NCI-H1092 (cell line): ENCODE data around the gene SLC39A2.
"Not testable (repeated sequence)": the region's sequence is repeated elsewhere in the genome, so short reads cannot be mapped to it uniquely, and the experiment has no call there.

ENCODE experiments used
- DNase-seq: peaks from one replicate; lab custom pipeline; 2025; lab: John Stamatoyannopoulos, UW

Gene SLC39A2

DNA sequence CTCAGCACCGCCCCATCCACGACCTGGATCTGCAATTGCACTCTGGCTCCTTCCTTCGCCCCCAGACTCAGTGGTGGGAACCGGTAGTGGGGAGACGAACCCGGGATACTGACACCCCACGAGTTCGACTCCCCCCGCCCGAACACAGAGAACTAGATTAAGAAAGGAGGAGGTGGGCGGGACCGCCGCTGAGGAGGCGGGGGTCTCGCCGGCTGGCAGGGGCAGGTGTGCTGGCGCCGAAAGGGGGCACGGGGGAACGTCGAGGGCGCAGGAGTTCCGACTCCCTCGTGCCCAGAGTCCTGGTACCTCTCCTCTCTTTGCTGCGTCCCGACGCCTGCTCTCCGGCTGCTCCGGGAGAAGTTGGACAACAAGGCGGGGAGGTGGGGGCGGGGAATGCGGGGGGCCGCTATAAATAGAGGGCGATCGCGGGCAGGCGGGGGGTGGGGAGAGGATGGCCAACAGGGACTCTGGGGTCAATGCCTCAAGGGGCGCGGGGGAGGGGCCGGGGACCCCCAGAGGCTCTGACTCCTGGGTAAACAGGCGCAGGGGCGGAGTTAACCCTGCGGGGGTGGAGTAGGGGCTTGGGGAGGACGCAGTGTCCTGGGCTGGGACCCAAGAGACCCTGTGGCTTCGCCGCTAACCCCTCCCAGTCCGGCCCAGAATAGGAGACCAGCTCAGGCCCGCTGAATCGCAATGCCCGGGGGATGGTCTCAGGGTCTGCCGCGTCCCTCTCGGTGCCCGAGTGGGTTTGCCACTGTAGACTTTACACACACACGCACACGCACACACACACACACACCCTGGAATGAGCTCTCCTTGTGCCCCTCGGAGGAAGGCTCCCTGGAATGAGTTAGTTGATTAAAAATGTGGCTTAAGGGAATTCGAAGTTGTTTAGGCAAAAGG lies 26.5 kb downstream of the SLC39A2 start:
- no peak for DNase-seq

DNA sequence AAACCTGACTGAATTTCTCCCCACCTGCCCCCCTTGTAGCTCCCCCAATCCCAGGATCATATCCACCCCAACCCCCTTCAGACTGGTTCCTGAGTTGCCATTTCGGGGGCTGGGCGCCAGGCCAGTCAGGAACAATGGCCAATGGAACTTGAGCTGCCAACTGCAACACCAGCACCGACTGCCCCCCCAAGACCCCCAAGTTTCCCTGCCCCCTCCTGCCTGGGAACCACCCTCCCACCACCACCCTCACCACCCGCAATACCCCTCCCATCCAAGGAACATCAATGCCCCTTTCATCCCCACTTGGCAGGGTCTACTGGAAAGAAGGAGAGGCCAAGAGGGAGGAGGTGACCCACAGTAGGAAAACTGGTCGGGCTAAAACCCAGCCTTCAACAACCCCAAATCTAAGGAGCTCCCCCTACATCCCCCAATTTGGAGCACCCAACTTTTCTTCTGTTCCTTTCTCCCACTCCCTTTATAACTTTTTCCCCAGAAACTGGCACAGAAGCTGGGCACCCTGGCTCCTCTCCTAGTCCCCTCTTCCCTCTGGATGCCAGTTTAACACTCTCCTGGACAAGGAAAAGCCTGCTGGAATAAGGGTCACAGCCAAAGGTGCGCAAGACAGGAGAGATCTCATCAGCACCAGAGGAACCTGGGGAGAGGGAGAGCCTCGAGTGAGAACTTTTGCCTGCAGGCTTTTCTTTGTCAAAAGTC lies 27.3 kb downstream of the SLC39A2 start:
- no peak for DNase-seq

DNA sequence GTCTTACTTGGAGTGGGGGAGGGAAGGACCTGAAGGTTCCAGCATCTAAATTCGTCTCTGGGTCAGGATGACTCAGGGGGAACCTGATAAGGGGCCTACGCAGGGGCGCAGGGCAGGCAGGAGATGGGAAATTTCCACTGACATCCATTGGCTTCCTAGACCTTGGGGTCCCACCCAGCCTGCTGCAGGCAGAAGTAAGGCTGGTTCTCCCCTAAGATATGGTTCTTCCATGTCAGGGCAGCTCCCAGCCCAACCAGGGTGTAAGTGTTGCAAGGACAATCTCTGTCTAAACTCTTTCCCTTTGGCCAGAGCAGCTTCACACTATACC lies 27.9 kb downstream of the SLC39A2 start:
- DNase-seq: no peak

DNA sequence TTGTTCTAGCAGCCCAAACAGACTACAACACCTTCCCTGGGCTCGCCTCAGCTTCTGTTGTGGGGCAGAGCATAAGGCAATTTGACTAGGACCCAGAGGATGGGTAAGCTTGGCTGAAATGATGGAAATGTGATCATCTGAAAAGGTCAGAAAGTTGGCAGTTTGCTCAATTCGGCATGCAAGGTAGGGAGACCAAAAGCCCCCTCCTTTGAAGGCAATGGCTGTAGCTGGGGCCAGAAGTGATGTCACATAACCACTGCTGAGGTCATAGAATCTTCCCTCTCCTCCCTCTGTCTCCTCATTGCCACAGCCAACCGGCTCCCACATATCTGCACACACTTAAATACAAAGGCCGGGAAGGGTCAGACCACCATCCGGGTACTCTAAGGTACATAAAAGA lies 30.8 kb downstream of the SLC39A2 start, which contains the start of gene TPPP2:
TSS of gene TPPP2 (plus strand) at position 301 of the 400 bp plus-strand sequence. CDS start 365 bp downstream, outside the sequence.
- no peak for DNase-seq

DNA sequence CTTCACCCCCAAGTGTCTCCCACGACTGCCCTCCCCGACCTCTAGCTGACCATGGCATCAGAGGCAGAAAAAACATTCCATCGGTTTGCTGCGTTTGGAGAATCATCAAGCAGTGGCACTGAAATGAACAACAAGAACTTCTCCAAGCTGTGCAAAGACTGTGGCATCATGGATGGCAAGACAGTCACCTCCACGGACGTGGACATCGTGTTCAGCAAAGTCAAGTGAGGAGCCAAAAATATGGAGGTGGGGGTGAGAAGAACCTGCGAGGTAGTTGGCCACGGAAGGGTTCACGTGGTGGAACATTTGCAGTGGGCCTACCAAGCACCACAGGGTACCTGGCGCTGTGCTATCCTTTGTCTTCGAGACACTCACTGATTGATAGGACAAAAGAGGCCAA lies 31.4 kb downstream of the SLC39A2 start:
- no peak for DNase-seq

DNA sequence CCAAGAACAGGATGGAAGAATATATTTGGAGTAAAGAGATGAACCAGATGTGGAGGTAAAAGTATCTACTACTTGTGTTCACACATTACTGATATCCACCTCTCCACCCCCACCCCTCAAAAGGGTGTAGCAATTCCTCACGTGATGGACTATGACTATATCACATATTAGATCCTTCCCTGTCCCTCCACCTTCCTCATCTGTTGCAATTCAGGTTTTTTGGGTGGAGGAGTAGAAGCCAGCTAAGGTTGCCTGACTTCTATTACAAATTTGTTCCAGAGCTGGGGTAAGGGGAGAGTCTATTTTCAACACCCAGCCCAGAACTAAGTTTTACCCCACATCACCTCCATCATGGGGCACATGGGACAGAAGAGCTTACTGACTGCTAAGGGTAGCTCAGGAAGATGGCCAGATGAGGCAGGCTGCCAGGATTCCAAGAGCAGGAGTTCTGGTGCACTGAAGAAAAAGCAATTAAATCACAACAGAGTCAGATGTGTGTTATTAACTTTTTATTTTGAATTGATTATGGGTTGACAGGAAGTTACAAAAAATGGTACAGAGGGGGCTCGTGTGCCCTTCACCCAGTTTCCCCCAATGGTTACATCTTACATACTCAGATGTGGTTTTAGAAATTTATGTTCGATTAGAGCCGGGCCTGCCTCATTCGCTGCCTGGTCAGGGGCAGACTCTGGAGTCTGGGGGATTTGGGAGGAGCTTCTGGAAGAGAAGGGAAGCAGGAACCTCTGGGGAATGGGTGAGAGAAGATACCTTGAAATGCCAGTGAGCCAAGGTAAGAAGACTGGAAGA lies 33.4 kb downstream of the SLC39A2 start:
- no peak for DNase-seq

DNA sequence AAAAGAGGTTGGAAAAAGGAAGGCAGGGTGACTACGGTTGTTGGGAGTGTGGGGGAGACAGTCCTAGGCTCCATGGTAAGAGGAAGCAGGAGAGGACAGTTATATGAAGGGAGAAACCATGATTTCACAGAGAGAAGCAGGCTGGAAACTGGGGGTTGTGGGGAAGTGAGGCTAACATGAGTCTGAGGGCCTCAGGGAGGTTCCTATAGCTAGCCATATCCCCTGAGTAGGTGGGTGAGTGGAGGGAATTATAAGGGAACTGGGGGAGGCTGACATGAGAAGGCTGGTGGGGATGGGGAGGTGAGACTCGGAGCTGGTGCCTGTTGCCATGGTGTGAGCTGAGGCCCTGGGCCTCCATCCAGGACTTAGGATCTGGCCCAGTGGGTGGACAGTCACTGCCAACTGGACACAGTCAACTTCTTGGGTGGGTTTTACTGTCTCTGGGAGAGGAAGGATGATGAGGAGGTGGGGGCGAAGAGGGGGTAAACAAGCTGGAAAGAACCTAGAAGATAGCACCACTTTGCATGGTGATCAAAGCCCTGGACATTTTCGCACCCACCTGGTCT lies 34.1 kb downstream of the SLC39A2 start:
- no peak for DNase-seq

DNA sequence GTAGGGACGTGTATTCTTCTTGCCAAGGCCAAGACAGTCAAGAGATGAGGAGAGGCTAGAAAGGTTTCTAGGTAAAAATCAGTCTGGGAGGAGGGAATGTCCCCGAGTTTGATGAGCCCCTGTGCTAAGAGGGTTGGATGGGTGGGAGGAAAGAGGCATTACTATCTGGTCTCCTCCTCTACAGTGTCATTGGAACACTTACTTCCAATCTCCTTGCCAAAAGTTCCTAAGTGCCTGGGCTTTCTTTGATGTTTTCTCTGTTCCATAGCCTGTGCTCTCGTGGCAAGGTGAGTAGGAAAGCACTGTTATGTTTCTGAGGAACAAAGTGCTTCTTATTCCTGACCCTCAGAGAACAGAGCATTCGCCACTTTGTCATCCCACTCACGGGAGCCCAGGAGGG lies 35.6 kb downstream of the SLC39A2 start, which contains the start of gene RNASE13:
TSS of gene RNASE13 (minus strand) at position 101 of the 400 bp plus-strand sequence. CDS start 519 bp downstream, outside the sequence.
- no peak for DNase-seq

DNA sequence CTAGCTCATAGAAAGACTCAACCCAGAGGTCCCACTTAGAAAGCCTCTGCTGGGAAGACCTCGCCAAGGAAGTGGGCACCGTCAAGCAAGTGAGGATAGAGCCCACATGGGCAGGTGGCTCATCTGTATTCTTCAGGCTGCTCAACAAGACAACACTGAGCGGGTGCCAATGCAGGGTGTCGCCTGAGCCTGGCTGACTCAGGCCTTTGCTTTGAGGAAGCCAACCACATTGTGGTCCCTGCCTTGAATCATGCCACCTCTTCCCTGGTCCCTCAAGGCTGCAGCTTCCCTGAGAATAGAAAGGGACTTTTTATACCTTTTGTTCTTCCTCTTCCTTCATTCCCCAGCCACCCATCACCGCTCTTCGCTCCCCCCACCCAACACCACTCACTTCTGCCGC lies 37.7 kb downstream of the SLC39A2 start:
- no peak for DNase-seq

DNA sequence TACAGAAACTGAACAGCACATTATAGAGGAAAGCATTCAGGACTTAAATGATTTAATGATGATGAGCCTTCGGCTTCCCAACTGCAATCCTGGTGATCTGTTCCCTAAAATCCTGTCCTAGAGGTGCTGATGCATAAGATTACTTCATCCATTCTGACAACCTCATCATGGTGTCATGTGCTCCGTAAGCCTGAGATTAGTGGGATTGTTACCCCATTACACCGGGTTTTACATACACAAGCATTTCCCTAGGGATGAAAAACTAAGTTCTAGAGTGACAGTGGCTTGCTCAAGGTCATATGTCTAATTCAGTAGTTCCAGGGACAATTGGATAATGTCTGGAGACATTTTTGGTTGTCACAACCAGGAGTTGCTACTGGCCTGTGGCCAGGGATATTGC lies 38.1 kb downstream of the SLC39A2 start:
- DNase-seq: no peak

DNA sequence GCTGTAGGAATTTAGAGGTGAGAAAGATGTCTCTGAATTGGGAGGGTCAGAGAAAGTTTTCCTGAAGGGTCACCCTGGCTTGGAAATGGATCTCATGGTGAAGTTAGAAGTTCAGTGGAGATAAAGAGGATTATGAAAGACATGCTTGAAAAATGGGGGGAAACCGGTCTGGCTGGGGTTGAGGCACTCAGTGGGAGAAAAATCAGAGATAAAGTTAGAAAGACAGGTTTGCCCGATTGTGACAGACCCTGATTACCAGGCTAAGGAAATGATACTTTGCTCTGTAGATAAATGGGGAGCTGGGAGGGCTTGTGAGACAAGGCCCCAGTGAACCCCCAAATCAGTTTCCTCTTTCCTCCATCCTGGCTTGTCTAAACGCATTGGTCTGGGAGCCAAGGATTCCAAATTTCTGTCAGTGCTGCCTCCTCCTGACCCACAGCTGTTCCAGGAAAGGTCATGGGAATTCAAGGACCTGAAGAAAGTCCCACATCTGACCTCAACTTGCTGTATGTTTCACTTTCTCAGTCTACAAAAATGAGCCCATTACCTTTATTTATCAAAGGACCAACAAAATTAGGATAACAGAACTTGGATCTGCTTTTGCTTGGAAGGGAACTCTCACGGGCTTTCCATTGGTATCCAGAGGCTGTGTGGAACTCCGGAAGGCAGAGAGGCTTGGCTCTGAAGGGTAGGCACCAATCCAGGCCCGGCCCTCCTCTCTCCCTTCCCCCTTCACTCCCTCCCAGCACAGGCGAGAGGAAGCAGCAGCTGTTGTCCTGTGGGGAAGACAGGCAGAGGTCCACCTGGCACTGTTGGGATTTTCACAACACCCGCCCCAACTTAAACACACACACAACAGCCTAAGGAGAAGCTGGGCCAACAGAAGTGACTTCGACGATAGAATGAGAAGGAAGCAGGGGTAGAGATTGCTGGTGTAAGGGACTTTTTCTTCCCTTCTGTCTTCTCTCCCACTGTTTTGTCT lies 39.6 kb downstream of the SLC39A2 start:
- peak; percentile 14 for DNase-seq

DNA sequence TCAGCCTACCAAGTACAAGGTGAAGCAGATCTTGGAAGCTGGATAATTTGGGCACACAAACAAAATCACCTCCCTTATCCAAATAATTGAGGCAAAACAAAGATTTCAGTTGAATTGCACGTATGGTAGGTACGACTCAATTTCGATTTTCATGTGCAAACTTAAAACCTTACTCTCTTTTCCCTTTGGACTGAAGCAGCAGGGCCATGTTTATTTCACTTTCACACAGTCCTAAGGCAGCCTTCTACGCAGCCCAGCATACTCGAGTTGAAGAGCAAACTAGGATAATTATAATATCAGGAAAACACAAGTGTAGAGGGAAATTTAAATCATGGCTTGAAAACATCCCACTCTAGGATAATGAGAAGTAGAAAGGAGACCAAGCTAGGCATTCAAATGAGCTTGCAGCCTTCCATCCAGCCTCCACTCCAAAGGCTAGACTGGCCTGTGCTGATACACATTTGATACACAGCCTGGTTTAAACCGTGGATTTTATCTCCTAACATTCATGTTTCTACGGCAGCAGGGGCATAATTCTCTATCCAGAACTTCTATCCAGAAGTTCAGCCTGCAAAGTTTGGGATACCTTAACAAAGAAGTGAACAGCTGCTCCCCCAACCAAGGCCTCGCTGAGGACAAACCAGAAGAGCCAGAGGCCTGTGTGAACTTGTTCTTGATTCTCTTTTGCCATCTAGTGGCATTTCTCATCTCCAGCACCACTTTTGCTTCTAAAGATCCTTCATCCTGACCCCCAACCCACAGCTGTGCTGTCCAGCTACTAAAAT lies 40.7 kb downstream of the SLC39A2 start:
- peak; percentile 28 for DNase-seq

DNA sequence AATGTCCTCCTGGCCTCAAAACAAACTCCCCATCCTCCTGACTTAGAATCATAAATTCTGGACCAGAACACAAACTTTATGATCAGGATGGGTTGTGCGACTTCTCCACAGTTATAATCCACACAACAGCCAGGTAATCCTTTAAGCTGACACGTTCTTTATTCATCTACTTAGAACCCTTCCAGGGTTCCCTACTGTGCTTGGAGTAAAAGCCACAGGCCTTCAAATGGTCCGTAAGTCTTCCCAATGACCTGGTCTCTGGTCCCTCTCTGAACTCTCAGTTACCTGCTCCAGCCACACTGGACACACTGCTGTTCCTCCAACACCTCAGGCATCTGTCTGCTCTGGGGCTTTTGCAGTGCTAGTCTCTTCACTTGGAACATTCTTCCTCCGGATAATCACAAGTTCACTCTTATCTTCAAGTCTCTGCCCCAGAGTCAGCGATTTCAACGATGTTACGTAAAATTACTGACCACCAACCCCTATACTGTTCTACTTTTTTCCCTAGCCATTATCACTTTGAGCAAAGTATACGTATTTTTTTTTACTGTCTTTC lies 41.4 kb downstream of the SLC39A2 start:
- DNase-seq: no peak

DNA sequence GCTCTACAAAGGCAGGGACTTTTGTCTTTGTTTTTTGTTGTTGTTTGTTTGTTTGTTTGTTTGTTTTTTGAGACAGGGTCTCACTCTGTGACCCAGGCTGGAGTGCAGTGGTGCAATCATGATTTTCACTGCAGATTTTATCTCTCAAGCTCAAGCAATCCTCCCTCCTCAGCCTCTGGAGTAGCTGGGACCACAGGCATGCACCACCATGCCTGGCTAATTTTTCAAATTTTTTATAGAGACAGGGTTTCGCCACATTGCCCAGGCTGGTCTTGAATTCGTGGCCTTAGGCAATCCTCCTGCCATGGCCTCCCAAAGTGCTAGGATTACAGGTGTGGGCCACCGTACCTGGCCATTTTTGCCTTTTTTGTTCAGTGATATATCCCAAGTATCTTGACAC lies 41.8 kb downstream of the SLC39A2 start:
- DNase-seq: not testable (repeated sequence)

DNA sequence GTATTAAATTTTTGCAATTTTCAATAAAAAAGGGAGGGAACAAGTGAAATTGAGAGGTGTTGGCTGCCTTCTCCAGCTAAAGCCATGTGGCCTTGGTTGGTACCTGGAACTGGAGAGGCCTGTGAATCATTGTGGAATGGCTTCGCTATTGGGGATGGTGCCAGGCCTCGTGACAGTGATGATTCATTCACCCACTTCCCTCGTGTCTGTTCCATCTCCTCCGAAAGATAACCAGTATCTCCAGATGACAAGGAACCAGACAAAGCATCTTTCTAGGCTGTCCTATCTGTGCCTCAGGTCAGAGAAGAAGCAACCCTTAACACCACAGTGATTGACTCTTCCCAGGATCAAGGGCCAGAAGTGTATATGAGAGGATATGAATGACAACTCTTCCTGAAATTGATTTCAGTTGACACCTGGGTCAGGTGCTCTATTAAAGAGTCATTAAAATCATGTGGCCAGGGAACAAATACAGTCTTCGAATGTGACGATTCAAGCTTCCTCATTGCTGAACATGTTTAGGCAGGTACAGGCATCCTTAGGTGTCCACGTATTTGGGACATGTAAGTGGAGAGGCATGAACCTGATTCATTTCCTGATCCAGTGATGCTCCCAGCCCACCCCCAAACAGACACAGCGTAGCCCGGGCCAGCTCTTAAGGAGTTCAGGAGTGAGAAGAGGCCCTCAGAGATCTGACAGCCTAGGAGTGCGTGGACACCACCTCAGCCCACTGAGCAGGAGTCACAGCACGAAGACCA lies 42.8 kb downstream of the SLC39A2 start, which contains the start of gene RNASE7:
TSS of gene RNASE7 (plus strand) at position 687 of the 758 bp plus-strand sequence. CDS start 631 bp downstream, outside the sequence.
- DNase-seq: no peak

DNA sequence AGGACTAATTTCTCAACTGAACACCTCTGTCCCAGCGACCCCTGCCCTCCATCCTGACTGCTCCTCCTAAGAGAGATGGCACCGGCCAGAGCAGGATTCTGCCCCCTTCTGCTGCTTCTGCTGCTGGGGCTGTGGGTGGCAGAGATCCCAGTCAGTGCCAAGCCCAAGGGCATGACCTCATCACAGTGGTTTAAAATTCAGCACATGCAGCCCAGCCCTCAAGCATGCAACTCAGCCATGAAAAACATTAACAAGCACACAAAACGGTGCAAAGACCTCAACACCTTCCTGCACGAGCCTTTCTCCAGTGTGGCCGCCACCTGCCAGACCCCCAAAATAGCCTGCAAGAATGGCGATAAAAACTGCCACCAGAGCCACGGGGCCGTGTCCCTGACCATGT lies 43.8 kb downstream of the SLC39A2 start:
- DNase-seq: no peak

DNA sequence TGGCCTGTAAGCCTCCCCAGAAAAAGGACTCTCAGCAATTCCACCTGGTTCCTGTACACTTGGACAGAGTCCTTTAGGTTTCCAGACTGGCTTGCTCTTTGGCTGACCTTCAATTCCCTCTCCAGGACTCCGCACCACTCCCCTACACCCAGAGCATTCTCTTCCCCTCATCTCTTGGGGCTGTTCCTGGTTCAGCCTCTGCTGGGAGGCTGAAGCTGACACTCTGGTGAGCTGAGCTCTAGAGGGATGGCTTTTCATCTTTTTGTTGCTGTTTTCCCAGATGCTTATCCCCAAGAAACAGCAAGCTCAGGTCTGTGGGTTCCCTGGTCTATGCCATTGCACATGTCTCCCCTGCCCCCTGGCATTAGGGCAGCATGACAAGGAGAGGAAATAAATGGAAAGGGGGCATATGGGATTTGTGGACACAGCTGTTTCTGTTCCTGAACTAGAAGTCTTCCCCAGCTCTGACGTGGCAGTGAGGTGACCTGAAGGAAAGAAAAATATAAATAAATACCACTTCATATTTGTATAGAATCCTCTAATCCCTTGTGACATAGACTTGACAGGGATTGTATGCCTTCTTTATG lies 44.4 kb downstream of the SLC39A2 start:
- no peak for DNase-seq

DNA sequence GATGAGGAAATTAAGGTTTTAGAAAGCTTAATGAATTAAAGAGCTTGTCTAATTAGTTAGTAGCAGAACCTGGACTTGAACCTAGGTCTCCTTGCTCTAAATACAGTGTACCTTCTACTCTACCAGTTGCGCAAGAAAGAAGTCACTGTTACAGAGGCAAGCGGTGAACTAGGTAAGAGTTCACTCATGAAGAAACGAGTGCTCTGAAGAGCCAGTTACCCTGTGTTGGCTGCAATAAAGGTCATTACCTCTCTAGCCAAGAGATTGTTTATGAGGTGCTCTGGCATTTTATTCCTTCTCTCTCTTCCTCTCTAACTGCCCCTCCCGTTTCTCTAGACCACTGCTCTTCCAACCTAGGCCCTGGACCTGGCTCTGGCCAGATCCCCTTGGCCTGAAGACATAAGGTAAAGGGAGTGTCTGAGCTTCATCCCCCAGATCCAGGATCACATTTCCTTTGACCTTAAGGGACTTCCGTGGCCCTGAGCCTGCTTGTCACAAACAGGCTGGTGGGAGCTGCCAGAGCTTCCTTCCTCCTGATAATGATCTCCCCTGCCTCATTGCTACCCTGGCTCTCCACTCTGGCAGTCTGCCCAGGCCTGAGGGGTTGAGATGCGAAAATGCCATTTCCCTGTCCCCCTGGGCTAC lies 45.0 kb downstream of the SLC39A2 start:
- DNase-seq: no peak
